IMR-90 (cell line): ENCODE results near the gene PACSIN3. TPM values are rescaled to one million over a fixed set of nuclear protein-coding genes. Genes with fewer than 3 reads are reported as not detected.
A peak's percentile ranks its signal among the peaks of the same experiment; 100 is the strongest.

Experiments
- ATAC-seq: fragments of 200-7000 bp; cut with Tn5 transposase; 2 replicates; pipeline ENCODE4 v1.9.1; 2020; ENCODE audit warnings: low read depth, mild to moderate bottlenecking, moderate library complexity
- BruUV-seq: library from RNA; stranded (reverse); fragments of 400-500 nt; replicated peaks from 2 replicates; lab custom pipeline; 2021; lab: Mats Ljungman, UMichigan
- CTCF ChIA-PET: fragments of 300-600 bp; formaldehyde crosslinking; extraction: SDS; loops from one replicate; lab custom pipeline; 2021; ENCODE audit warnings: antibody characterized with exemption; lab: Yijun Ruan, JAX
- POLR2A ChIA-PET: fragments of 300-600 bp; sonication (Branson Sonifier 250); formaldehyde crosslinking; loops from one replicate; lab custom pipeline; 2022; ENCODE audit warnings: antibody characterized with exemption; ENCODE audit not compliant: unreplicated experiment; lab: Charles Lee
- DNase-seq: peaks from one replicate; pipeline ENCODE4 v3.0.0; 2013
- H2AFZ ChIP-seq: replicated peaks from 2 replicates; pipeline ENCODE3; 2013; ENCODE audit warnings: low read length, mild to moderate bottlenecking; ENCODE audit not compliant: poor library complexity
- H2AK5ac ChIP-seq: 2 replicates; pipeline ENCODE4 v1.6.1; 2013; ENCODE audit warnings: low read depth, low read length, inconsistent platforms
- H2AK9ac ChIP-seq: replicated peaks from 2 replicates; pipeline ENCODE3; 2013; ENCODE audit warnings: mild to moderate bottlenecking, low read depth, low read length, moderate library complexity; ENCODE audit not compliant: poor library complexity
- H2BK120ac ChIP-seq: 2 replicates; pipeline ENCODE4 v1.6.1; 2013; ENCODE audit warnings: low read depth, low read length, inconsistent platforms
- H2BK15ac ChIP-seq: 3 replicates; pipeline ENCODE4 v1.6.1; 2013; ENCODE audit warnings: low read depth, low read length, inconsistent platforms
- H2BK20ac ChIP-seq: 2 replicates; pipeline ENCODE4 v1.6.1; 2013; ENCODE audit warnings: low read depth, mild to moderate bottlenecking, inconsistent platforms, low read length, moderate library complexity
- H2BK5ac ChIP-seq: 2 replicates; pipeline ENCODE4 v1.6.1; 2013; ENCODE audit warnings: mild to moderate bottlenecking, low read depth, low read length, inconsistent platforms; ENCODE audit not compliant: poor library complexity, severe bottlenecking
- H3K14ac ChIP-seq: replicated peaks from 2 replicates; pipeline ENCODE4 v1.6.1; 2013; ENCODE audit warnings: low read depth, low read length, inconsistent platforms
- H3K18ac ChIP-seq: 2 replicates; pipeline ENCODE4 v1.6.1; 2013; ENCODE audit warnings: low read depth, low read length, control low read depth
- H3K23ac ChIP-seq: 2 replicates; pipeline ENCODE4 v1.6.1; 2013; ENCODE audit warnings: low read depth, low read length, inconsistent platforms
- H3K27ac ChIP-seq: 2 replicates; pipeline ENCODE4 v1.5.1; 2013; ENCODE audit warnings: mild to moderate bottlenecking, control low read depth, low read length; ENCODE audit not compliant: insufficient read depth
- H3K27me3 ChIP-seq: 2 replicates; pipeline ENCODE4 v1.6.1; 2013; ENCODE audit warnings: low read length; ENCODE audit not compliant: control insufficient read depth, insufficient read depth
- H3K36me3 ChIP-seq: 2 replicates; pipeline ENCODE4 v1.6.1; 2013; ENCODE audit warnings: low read length, mixed read lengths; ENCODE audit not compliant: control insufficient read depth, insufficient read depth
- H3K4ac ChIP-seq: 2 replicates; pipeline ENCODE4 v1.6.1; 2013; ENCODE audit warnings: low read depth, low read length, inconsistent platforms
- H3K4me1 ChIP-seq: 2 replicates; pipeline ENCODE4 v1.6.1; 2013; ENCODE audit warnings: low read length, mixed read lengths; ENCODE audit not compliant: control insufficient read depth, insufficient read depth
- H3K4me2 ChIP-seq: 2 replicates; pipeline ENCODE4 v1.6.1; 2013; ENCODE audit warnings: low read depth, mild to moderate bottlenecking, control low read depth, low read length, moderate library complexity
- H3K4me3 ChIP-seq: 2 replicates; pipeline ENCODE4 v1.5.1; 2013; ENCODE audit warnings: low read depth, mild to moderate bottlenecking, control low read depth, low read length, moderate library complexity; ENCODE audit not compliant: insufficient read depth
- H3K56ac ChIP-seq: 2 replicates; pipeline ENCODE4 v1.6.1; 2013; ENCODE audit warnings: low read length, inconsistent platforms; ENCODE audit not compliant: insufficient read depth; ENCODE audit errors: extremely low read depth
- H3K79me1 ChIP-seq, 2 experiments: 2 replicates each; pipeline ENCODE4 v1.6.1; 2013; ENCODE audit warnings: low read length in 2 of 2, inconsistent platforms in 1 of 2, low read depth in 1 of 2
- H3K9ac ChIP-seq: 2 replicates; pipeline ENCODE4 v1.6.1; 2013; ENCODE audit warnings: low read depth, low read length, control low read depth
- H3K9me1 ChIP-seq: 2 replicates; pipeline ENCODE4 v1.6.1; 2013; ENCODE audit warnings: low read length, inconsistent platforms; ENCODE audit not compliant: insufficient read depth
- H3K9me3 ChIP-seq: 2 replicates; pipeline ENCODE4 v1.6.1; 2013; ENCODE audit warnings: low read length; ENCODE audit not compliant: control insufficient read depth, insufficient read depth
- H4K20me1 ChIP-seq: 2 replicates; pipeline ENCODE4 v1.6.1; 2013; ENCODE audit warnings: low read length, inconsistent platforms; ENCODE audit not compliant: insufficient read depth
- H4K5ac ChIP-seq: 2 replicates; pipeline ENCODE4 v1.6.1; 2013; ENCODE audit warnings: mild to moderate bottlenecking, low read depth, low read length, control low read depth
- H4K8ac ChIP-seq, 2 experiments: 2 replicates each; pipeline ENCODE4 v1.6.1; 2013; ENCODE audit warnings: low read depth in 2 of 2, low read length in 2 of 2, control low read depth in 1 of 2, inconsistent platforms in 1 of 2
- H4K91ac ChIP-seq: 2 replicates; pipeline ENCODE4 v1.6.1; 2013; ENCODE audit warnings: low read depth, low read length, inconsistent platforms; ENCODE audit not compliant: insufficient read depth
- FOS ChIP-seq: fragments of 150-350 bp; IDR thresholded peaks from 2 replicates; pipeline ENCODE4 v1.6.1; 2016; ENCODE audit warnings: low read depth, low read length
- MAFK ChIP-seq: IDR thresholded peaks from 2 replicates; pipeline ENCODE4 v1.6.1; 2012; ENCODE audit warnings: low read depth, low read length, improper control_type of control experiment
- MXI1 ChIP-seq: IDR thresholded peaks from 2 replicates; pipeline ENCODE4 v1.6.1; 2012; ENCODE audit warnings: low read depth, mild to moderate bottlenecking, low read length, moderate library complexity, borderline replicate concordance
- SMC3 ChIP-seq: fragments of 150-350 bp; IDR thresholded peaks from 2 replicates; pipeline ENCODE4 v1.6.1; 2016; ENCODE audit warnings: low read depth, mild to moderate bottlenecking, antibody characterized with exemption, low read length, moderate library complexity
- WGBS, 2 experiments: methylation state at CpG; one replicate each; pipeline versions ENCODE4 v1.1.5 to v1.1.7; 2013; ENCODE audit warnings: missing lambda C conversion rate in 2 of 2; ENCODE audit not compliant: insufficient read length in 1 of 2; ENCODE audit errors: extremely low coverage in 2 of 2; 5-methylcytosine and 5-hydroxymethylcytosine counted together
- dilution Hi-C: fragments of 300-500 bp; cut with HindIII; formaldehyde crosslinking; loops from one replicate; pipeline ENCODE4 v1.14.3; 2018; ENCODE audit warnings: low sequenced_read_pairs; ENCODE audit not compliant: unreplicated experiment
- in situ Hi-C: fragments of 300-500 bp; cut with MboI; formaldehyde crosslinking; loops from 3 replicates; pipeline ENCODE4 v1.14.3; 2019; ENCODE audit warnings: low sequenced_read_pairs, inconsistent platforms, mixed read lengths
- intact Hi-C: fragments of 100-400 bp; cut with micrococcal nuclease; formaldehyde crosslinking; loops from 2 replicates; pipeline ENCODE4 v1.10.0; 2022
- polyA plus RNA-seq, 3 experiments: library from polyadenylated mRNA; depleted of rRNA; stranded (reverse); fragments of >200 nt; gene quantifications; 2 replicates each; pipeline ENCODE4 v1.2.3, GENCODE V29; 2012; ENCODE audit warnings: low replicate concordance in 1 of 3
- total RNA-seq: library from RNA; depleted of rRNA; stranded (reverse); fragments of >200 nt; gene quantifications from 2 replicates; pipeline ENCODE4 v1.2.3, GENCODE V29; 2012
- TF ChIP-seq, protein P1 (sequence below): conservative IDR thresholded peaks from 2 replicates; pipeline ENCODE4 v1.5.1; 2012; ENCODE audit warnings: mild to moderate bottlenecking, low read depth, low read length, improper control_type of control experiment
- TF ChIP-seq, protein P2 (sequence below): fragments of 150-350 bp; IDR thresholded peaks from 2 replicates; pipeline ENCODE4 v1.6.1; 2017; ENCODE audit warnings: mild to moderate bottlenecking, antibody characterized with exemption, low read length, low read depth

PACSIN3 gene
- total and polyA plus RNA-seq, 2 of the 4 experiments (the other 2 are of a cell fraction): 19.2 to 21.1 TPM

DNA sequence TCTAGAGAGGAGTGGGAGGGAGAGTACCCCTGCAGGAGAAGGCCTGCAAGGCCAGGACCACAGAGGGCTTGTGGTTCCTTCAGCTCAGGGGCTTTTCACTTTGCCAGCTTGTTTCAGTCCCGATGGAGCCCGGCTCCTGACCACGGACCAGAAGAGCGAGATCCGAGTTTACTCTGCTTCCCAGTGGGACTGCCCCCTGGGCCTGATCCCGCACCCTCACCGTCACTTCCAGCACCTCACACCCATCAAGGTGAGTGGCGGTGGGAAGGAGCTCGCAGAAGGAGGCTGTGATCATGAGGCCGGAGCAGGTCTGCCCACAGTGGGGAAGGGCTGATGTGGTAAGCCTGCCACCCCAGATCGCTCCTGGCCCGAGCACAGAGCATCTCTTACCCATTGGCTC, 48.9 kb upstream of the PACSIN3 start:
- intact Hi-C loops (loop anchor here (2.0 kb wide), 1 partner anchor 58 kb away; the partner anchor contains the start of gene ARFGAP2), in situ Hi-C loops (no loop called here), dilution Hi-C loops (no loop called here)
- Histone ChIP-seq H4K5ac (no peak overlapping the region), H3K14ac (0 out of 2 replicates have a peak overlapping the region, but pooled peaks have one; percentile 16), H3K56ac (no peak overlapping the region), H3K36me3 (peaks cover 39% of the 10 kb centered on the region), H4K8ac (peak overlapping the region; percentile 42 to 69; a peak in 2 of 4 replicates), H3K4ac (peak overlapping the region; percentile 61), H4K91ac (peak overlapping the region; percentile 59; the same call in 1 of the 2 replicates), H2AK5ac (peak overlapping the region; percentile 69), H4K20me1 (no peaks in the 10 kb centered on the region; the same call in 1 of the 2 replicates), H3K4me1 (peaks cover 14% of the 10 kb centered on the region), H2BK15ac (0 out of 3 replicates have a peak overlapping the region, but pooled peaks have one; percentile 29), H2BK120ac (peak overlapping the region; percentile 63; the same call in 1 of the 2 replicates), H3K27ac (no peak overlapping the region; the same call in 1 of the 2 replicates), H3K79me1 (peaks cover 9 to 43% of the 10 kb centered on the region in 2 experiments; a peak in 3 of 4 replicates), H2AK9ac (peak overlapping the region; percentile 79), H2BK5ac (peak overlapping the region; percentile 80), H3K23ac (no peak overlapping the region), H3K4me2 (no peak overlapping the region), H2BK20ac (no peak overlapping the region), H3K9ac (no peak overlapping the region), H3K4me3 (no peak overlapping the region), H2AFZ (no peak overlapping the region), H3K18ac (no peak overlapping the region), H3K9me3 (no peaks in the 10 kb centered on the region), H3K27me3 (no peaks in the 10 kb centered on the region), H3K9me1 (peaks cover 4% of the 10 kb centered on the region; the same call in 1 of the 2 replicates)
- DNase-seq (no peak), ATAC-seq (no peak)
- WGBS, 2 experiments: no CpG with 5 or more reads among the region's 12 CpGs
- BruUV-seq: no TSS peak
- ChIA-PET CTCF (interaction anchor here (1.0 to 2.8 kb wide), 2 partner anchors 24 to 48 kb away, joined by 3 to 12 read pairs; no protein-coding TSS in a partner anchor), POLR2A (interaction anchor here (1.4 kb wide), 1 partner anchor 13 kb away, joined by 4 read pairs; the partner anchor contains the start of gene ACP2)
- TF ChIP-seq MAFK (no peak), SMC3 (no peak), FOS (no peak), MXI1 (no peak)
- TF ChIP-seq, protein P1, sequence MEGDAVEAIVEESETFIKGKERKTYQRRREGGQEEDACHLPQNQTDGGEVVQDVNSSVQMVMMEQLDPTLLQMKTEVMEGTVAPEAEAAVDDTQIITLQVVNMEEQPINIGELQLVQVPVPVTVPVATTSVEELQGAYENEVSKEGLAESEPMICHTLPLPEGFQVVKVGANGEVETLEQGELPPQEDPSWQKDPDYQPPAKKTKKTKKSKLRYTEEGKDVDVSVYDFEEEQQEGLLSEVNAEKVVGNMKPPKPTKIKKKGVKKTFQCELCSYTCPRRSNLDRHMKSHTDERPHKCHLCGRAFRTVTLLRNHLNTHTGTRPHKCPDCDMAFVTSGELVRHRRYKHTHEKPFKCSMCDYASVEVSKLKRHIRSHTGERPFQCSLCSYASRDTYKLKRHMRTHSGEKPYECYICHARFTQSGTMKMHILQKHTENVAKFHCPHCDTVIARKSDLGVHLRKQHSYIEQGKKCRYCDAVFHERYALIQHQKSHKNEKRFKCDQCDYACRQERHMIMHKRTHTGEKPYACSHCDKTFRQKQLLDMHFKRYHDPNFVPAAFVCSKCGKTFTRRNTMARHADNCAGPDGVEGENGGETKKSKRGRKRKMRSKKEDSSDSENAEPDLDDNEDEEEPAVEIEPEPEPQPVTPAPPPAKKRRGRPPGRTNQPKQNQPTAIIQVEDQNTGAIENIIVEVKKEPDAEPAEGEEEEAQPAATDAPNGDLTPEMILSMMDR: no peak
- TF ChIP-seq, protein P2, sequence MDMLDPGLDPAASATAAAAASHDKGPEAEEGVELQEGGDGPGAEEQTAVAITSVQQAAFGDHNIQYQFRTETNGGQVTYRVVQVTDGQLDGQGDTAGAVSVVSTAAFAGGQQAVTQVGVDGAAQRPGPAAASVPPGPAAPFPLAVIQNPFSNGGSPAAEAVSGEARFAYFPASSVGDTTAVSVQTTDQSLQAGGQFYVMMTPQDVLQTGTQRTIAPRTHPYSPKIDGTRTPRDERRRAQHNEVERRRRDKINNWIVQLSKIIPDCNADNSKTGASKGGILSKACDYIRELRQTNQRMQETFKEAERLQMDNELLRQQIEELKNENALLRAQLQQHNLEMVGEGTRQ: no peak
